Activated naive CD4-positive, alpha-beta T cell treated with anti-CD3 and anti-CD28 coated beads, Interleukin-2, amount 50 U/mL, for 24 hours (primary cell): Measurements from ENCODE around the gene FRMD1.

Experiments used
- H3K27ac Mint-ChIP-seq: one replicate; pipeline ENCODE4 v1.8.0; 2021; ENCODE audit warnings: mild to moderate bottlenecking, mixed read lengths
- H3K27me3 Mint-ChIP-seq: one replicate; pipeline ENCODE4 v1.8.0; 2021; ENCODE audit warnings: mixed read lengths
- H3K36me3 Mint-ChIP-seq: one replicate; pipeline ENCODE4 v1.8.0; 2021; ENCODE audit warnings: mixed read lengths
- H3K4me1 Mint-ChIP-seq: one replicate; pipeline ENCODE4 v1.8.0; 2021; ENCODE audit warnings: mixed read lengths
- H3K4me3 Mint-ChIP-seq: one replicate; pipeline ENCODE4 v1.8.0; 2021; ENCODE audit warnings: mild to moderate bottlenecking, mixed read lengths
- H3K9me3 Mint-ChIP-seq: one replicate; pipeline ENCODE4 v1.8.0; 2021; ENCODE audit warnings: mixed read lengths

Gene FRMD1

GRCh38 chr6:168091381-168092264, 12.6 kb upstream of the FRMD1 start:
- Mint-ChIP-seq H3K4me3 (no peak overlapping the region), H3K36me3 (no peaks in the 10 kb centered on the region), H3K27me3 (no peaks in the 10 kb centered on the region), H3K9me3 (no peaks in the 10 kb centered on the region), H3K4me1 (peaks cover 3% of the 10 kb centered on the region), H3K27ac (no peak overlapping the region)

- Mint-ChIP-seq H3K27ac (no peak overlapping the region), H3K4me1 (peaks cover 3% of the 10 kb centered on the region), H3K4me3 (no peak overlapping the region), H3K27me3 (no peaks in the 10 kb centered on the region), H3K36me3 (no peaks in the 10 kb centered on the region), H3K9me3 (no peaks in the 10 kb centered on the region)
Measured at GRCh38 chr6:168090706-168091105, 11.7 kb upstream of the FRMD1 start.

DNA sequence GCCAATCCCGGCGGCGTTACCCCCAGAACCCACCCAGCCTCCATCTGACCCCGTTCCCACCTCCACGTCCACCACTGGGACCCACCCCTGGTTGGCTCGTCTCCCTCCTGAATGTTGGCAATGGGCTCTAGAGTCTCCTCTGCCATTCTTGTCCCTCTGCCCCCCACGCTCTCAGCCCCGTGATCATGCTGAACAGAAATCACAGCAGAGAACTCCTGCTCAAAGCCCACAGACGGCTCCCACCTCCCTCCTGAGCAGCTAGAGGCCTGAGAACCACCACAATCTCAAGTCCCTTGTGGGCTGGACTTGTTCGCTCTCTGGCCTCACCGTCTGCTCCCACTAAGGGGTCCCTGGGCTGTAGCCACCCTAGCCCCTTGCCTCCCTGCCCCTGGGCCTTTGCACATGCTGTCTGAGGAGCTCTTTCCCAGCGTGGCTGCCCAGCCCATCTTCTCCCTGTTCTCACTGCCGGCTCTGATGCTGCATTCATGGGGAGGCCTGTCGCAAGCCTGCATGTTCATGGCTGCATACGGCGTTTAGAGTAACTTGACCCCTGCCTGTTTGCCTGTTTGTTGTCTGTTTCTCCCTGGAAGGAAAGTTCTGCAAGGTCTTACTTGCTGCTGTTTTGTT, 11.2 kb upstream of the FRMD1 start:
- H3K9me3 Mint-ChIP-seq = no peaks in the 10 kb centered on the region
- H3K4me1 Mint-ChIP-seq = peaks cover 3% of the 10 kb centered on the region
- H3K27me3 Mint-ChIP-seq = no peaks in the 10 kb centered on the region
- no peak overlapping the region for H3K4me3 Mint-ChIP-seq
- no peaks in the 10 kb centered on the region for H3K36me3 Mint-ChIP-seq
- no peak overlapping the region for H3K27ac Mint-ChIP-seq

GRCh38 chr6:168089186-168090063, 10.4 kb upstream of the FRMD1 start:
- Mint-ChIP-seq H3K4me3 (no peak overlapping the region), H3K36me3 (no peaks in the 10 kb centered on the region), H3K9me3 (no peaks in the 10 kb centered on the region), H3K27me3 (no peaks in the 10 kb centered on the region), H3K4me1 (peaks cover 3% of the 10 kb centered on the region), H3K27ac (no peak overlapping the region)

- Mint-ChIP-seq H3K9me3 (no peaks in the 10 kb centered on the region), H3K4me1 (peaks cover 3% of the 10 kb centered on the region), H3K36me3 (no peaks in the 10 kb centered on the region), H3K27me3 (no peaks in the 10 kb centered on the region), H3K27ac (no peak overlapping the region), H3K4me3 (no peak overlapping the region)
Measured at GRCh38 chr6:168088161-168089053, 9.4 kb upstream of the FRMD1 start.

GRCh38 chr6:168087436-168088160, 8.6 kb upstream of the FRMD1 start:
- Mint-ChIP-seq H3K27ac (no peak overlapping the region), H3K27me3 (no peaks in the 10 kb centered on the region), H3K4me1 (no peaks in the 10 kb centered on the region), H3K9me3 (no peaks in the 10 kb centered on the region), H3K4me3 (no peak overlapping the region), H3K36me3 (no peaks in the 10 kb centered on the region)

GRCh38 chr6:168086616-168087015, 7.6 kb upstream of the FRMD1 start:
- Mint-ChIP-seq H3K36me3 (no peaks in the 10 kb centered on the region), H3K4me3 (no peak overlapping the region), H3K27me3 (no peaks in the 10 kb centered on the region), H3K4me1 (no peaks in the 10 kb centered on the region), H3K27ac (no peak overlapping the region), H3K9me3 (no peaks in the 10 kb centered on the region)

DNA sequence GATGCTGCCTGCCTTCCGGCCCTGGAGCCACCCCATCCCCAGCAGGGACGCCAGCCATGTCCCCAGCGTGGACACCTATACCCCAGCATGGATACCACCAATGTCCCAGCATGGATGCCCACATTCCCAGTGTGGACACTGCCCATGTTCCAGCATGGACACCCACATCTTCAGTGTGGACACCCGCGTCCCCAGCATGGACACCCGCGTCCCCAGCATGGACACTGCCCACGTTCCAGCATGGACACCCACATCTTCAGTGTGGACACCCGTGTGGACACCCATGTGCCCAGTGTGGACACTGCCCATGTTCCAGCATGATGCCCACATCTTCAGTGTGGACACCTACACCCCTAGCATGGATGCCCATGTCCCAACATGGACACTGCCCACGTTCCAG, 7.1 kb upstream of the FRMD1 start:
- Mint-ChIP-seq H3K9me3 (no peaks in the 10 kb centered on the region), H3K27ac (no peak overlapping the region), H3K4me1 (no peaks in the 10 kb centered on the region), H3K27me3 (no peaks in the 10 kb centered on the region), H3K4me3 (no peak overlapping the region), H3K36me3 (no peaks in the 10 kb centered on the region)

DNA sequence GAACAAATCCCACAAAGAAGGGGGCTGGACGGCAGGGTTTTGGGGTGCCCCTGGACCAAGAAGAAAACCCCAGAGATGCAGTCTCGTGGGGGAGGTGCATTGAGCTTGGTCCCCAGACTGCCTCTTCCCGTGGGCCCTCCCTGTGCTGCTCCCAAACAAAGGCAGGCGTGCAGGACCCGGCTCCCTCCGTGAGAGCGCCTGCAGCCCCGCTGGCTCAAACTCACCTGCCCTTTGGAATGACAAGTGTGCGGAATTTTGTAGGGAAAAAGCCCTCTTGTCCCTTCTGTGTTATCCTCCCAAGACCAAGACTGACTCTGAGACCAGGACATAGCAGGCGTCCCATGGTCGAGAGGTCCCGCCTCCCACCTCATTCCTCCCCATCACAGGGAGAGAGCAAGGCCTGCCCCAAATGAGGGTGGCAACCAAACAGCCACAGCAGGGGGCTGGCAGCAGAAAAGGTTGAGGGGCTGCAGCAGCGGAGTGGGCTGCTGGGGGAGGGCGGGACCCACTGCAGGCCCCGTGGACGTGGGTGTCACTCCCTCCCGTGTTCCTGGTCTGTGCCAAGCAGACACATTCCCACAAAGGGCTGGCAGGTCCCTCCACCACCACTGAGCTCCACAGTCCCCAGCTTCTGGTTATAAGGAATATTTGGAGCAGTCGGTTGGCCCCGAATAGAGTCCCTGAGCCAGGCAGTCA, 5.6 kb upstream of the FRMD1 start:
- Mint-ChIP-seq H3K4me3 (no peak overlapping the region), H3K9me3 (no peaks in the 10 kb centered on the region), H3K27ac (no peak overlapping the region), H3K36me3 (no peaks in the 10 kb centered on the region), H3K27me3 (no peaks in the 10 kb centered on the region), H3K4me1 (no peaks in the 10 kb centered on the region)

DNA sequence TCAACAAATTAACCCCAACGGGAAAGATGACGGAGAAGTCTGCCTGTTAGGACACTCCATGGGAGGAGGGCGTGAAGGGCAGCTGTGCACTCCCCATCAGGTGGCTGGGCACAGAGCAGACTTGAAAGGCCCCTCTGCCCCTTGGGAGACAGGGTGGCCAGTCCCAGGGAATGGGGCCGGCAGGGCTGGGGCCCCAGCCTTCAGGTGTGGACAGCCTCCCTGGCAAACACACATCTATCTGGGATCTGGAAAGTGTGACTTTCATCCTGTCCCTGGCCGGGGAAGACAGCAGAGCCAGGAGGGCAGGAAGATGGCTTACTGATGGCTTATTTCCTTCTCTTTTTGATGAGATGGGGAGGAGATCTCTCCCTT, 4.5 kb upstream of the FRMD1 start:
- no peak overlapping the region for H3K4me3 Mint-ChIP-seq
- no peaks in the 10 kb centered on the region for H3K27me3 Mint-ChIP-seq
- H3K9me3 Mint-ChIP-seq = no peaks in the 10 kb centered on the region
- H3K4me1 Mint-ChIP-seq = no peaks in the 10 kb centered on the region
- H3K36me3 Mint-ChIP-seq = no peaks in the 10 kb centered on the region
- no peak overlapping the region for H3K27ac Mint-ChIP-seq

GRCh38 chr6:168082860-168083513, 4.0 kb upstream of the FRMD1 start:
- H3K4me1 Mint-ChIP-seq = no peaks in the 10 kb centered on the region
- H3K36me3 Mint-ChIP-seq = no peaks in the 10 kb centered on the region

GRCh38 chr6:168081858-168082546, 3.0 kb upstream of the FRMD1 start:
- Mint-ChIP-seq H3K27me3 (no peaks in the 10 kb centered on the region), H3K36me3 (no peaks in the 10 kb centered on the region)

More at GRCh38 chr6:168082860-168083513, 4.0 kb upstream of the FRMD1 start:
- Mint-ChIP-seq H3K9me3 (no peaks in the 10 kb centered on the region), H3K4me3 (no peak overlapping the region), H3K27me3 (no peaks in the 10 kb centered on the region), H3K27ac (no peak overlapping the region)

GRCh38 chr6:168080393-168081077, 1.5 kb upstream of the FRMD1 start:
- no peaks in the 10 kb centered on the region for H3K9me3 Mint-ChIP-seq
- H3K27me3 Mint-ChIP-seq = no peaks in the 10 kb centered on the region
- H3K4me1 Mint-ChIP-seq = no peaks in the 10 kb centered on the region
- no peaks in the 10 kb centered on the region for H3K36me3 Mint-ChIP-seq
- no peak overlapping the region for H3K27ac Mint-ChIP-seq
- no peak overlapping the region for H3K4me3 Mint-ChIP-seq

More at GRCh38 chr6:168081858-168082546, 3.0 kb upstream of the FRMD1 start:
- Mint-ChIP-seq H3K27ac (no peak overlapping the region), H3K9me3 (no peaks in the 10 kb centered on the region), H3K4me1 (no peaks in the 10 kb centered on the region), H3K4me3 (no peak overlapping the region)
